ENCODE measurements around the gene ISM1.

The ISM1 gene

GRCh38 chr20:13205425-13205824, 15.6 kb upstream of the ISM1 start:
- H3K4me3 ChIP-seq (ENCODE audit: low read length) = no peak overlapping the region
- DNase-seq (ENCODE audit: low read depth, low spot score) = no peak
- no peaks in the 10 kb centered on the region for H3K36me3 ChIP-seq (ENCODE audit: control insufficient read depth, insufficient read depth, low read length)
- H3K27me3 ChIP-seq (ENCODE audit: control insufficient read depth, insufficient read depth, low read length) = no peaks in the 10 kb centered on the region
- H3K9me3 ChIP-seq (ENCODE audit: control insufficient read depth, insufficient read depth, low read length) = no peaks in the 10 kb centered on the region
- no peaks in the 10 kb centered on the region for H3K4me1 ChIP-seq (ENCODE audit: control insufficient read depth, insufficient read depth, low read length)
- WGBS (ENCODE audit: insufficient coverage, insufficient read length) = no CpG with 5 or more reads among the region's 4 CpGs
- no peak overlapping the region for H3K27ac ChIP-seq (ENCODE audit: low read length)

GRCh38 chr20:13205848-13206434, 15.1 kb upstream of the ISM1 start:
- Histone ChIP-seq H3K4me1 (ENCODE audit: control insufficient read depth, insufficient read depth, low read length) (no peaks in the 10 kb centered on the region), H3K27me3 (ENCODE audit: control insufficient read depth, insufficient read depth, low read length) (no peaks in the 10 kb centered on the region), H3K4me3 (ENCODE audit: low read length) (no peak overlapping the region), H3K9me3 (ENCODE audit: control insufficient read depth, insufficient read depth, low read length) (no peaks in the 10 kb centered on the region), H3K27ac (ENCODE audit: low read length) (no peak overlapping the region), H3K36me3 (ENCODE audit: control insufficient read depth, insufficient read depth, low read length) (no peaks in the 10 kb centered on the region)
- no CpG with 5 or more reads among the region's 5 CpGs for WGBS (ENCODE audit: insufficient coverage, insufficient read length)
- no peak for DNase-seq (ENCODE audit: low read depth, low spot score)

- Histone ChIP-seq H3K4me1 (ENCODE audit: control insufficient read depth, insufficient read depth, low read length) (no peaks in the 10 kb centered on the region), H3K27ac (ENCODE audit: low read length) (no peak overlapping the region), H3K27me3 (ENCODE audit: control insufficient read depth, insufficient read depth, low read length) (no peaks in the 10 kb centered on the region), H3K36me3 (ENCODE audit: control insufficient read depth, insufficient read depth, low read length) (no peaks in the 10 kb centered on the region), H3K9me3 (ENCODE audit: control insufficient read depth, insufficient read depth, low read length) (no peaks in the 10 kb centered on the region), H3K4me3 (ENCODE audit: low read length) (no peak overlapping the region)
- DNase-seq (ENCODE audit: low read depth, low spot score) = no peak
- WGBS (ENCODE audit: insufficient coverage, insufficient read length) = no CpG with 5 or more reads among the region's 2 CpGs
Measured at GRCh38 chr20:13207016-13207415, 14.1 kb upstream of the ISM1 start.

GRCh38 chr20:13211956-13212618, 9.0 kb upstream of the ISM1 start:
- no peak for DNase-seq (ENCODE audit: low read depth, low spot score)
- no peaks in the 10 kb centered on the region for H3K36me3 ChIP-seq (ENCODE audit: control insufficient read depth, insufficient read depth, low read length)
- no peak overlapping the region for H3K4me3 ChIP-seq (ENCODE audit: low read length)
- H3K27me3 ChIP-seq (ENCODE audit: control insufficient read depth, insufficient read depth, low read length) = peaks cover 2% of the 10 kb centered on the region; the same call in 1 of the 2 replicates
- H3K4me1 ChIP-seq (ENCODE audit: control insufficient read depth, insufficient read depth, low read length) = no peaks in the 10 kb centered on the region
- H3K27ac ChIP-seq (ENCODE audit: low read length) = no peak overlapping the region
- WGBS (ENCODE audit: insufficient coverage, insufficient read length) = 100% methylated on average over 1 of the region's 4 CpGs
- H3K9me3 ChIP-seq (ENCODE audit: control insufficient read depth, insufficient read depth, low read length) = no peaks in the 10 kb centered on the region

- 100% methylated on average over 2 of the region's 5 CpGs for WGBS (ENCODE audit: insufficient coverage, insufficient read length)
- peaks cover 2% of the 10 kb centered on the region; the same call in 1 of the 2 replicates for H3K27me3 ChIP-seq (ENCODE audit: control insufficient read depth, insufficient read depth, low read length)
Measured at GRCh38 chr20:13212750-13213149, 8.3 kb upstream of the ISM1 start.

GRCh38 chr20:13213335-13213734, 7.7 kb upstream of the ISM1 start:
- no peaks in the 10 kb centered on the region for H3K9me3 ChIP-seq (ENCODE audit: control insufficient read depth, insufficient read depth, low read length)
- no peaks in the 10 kb centered on the region for H3K36me3 ChIP-seq (ENCODE audit: control insufficient read depth, insufficient read depth, low read length)
- no peak overlapping the region for H3K4me3 ChIP-seq (ENCODE audit: low read length)
- no peak overlapping the region for H3K27ac ChIP-seq (ENCODE audit: low read length)
- no peaks in the 10 kb centered on the region for H3K4me1 ChIP-seq (ENCODE audit: control insufficient read depth, insufficient read depth, low read length)
- H3K27me3 ChIP-seq (ENCODE audit: control insufficient read depth, insufficient read depth, low read length) = peaks cover 5% of the 10 kb centered on the region; the same call in 1 of the 2 replicates
- WGBS (ENCODE audit: insufficient coverage, insufficient read length) = no CpG with 5 or more reads among the region's 1 CpG
- DNase-seq (ENCODE audit: low read depth, low spot score) = no peak

More at GRCh38 chr20:13212750-13213149, 8.3 kb upstream of the ISM1 start:
- H3K9me3 ChIP-seq (ENCODE audit: control insufficient read depth, insufficient read depth, low read length) = no peaks in the 10 kb centered on the region
- no peak overlapping the region for H3K4me3 ChIP-seq (ENCODE audit: low read length)
- no peaks in the 10 kb centered on the region for H3K36me3 ChIP-seq (ENCODE audit: control insufficient read depth, insufficient read depth, low read length)
- DNase-seq (ENCODE audit: low read depth, low spot score) = no peak
- no peak overlapping the region for H3K27ac ChIP-seq (ENCODE audit: low read length)
- no peaks in the 10 kb centered on the region for H3K4me1 ChIP-seq (ENCODE audit: control insufficient read depth, insufficient read depth, low read length)

- Histone ChIP-seq H3K9me3 (ENCODE audit: control insufficient read depth, insufficient read depth, low read length) (no peaks in the 10 kb centered on the region), H3K4me3 (ENCODE audit: low read length) (no peak overlapping the region), H3K36me3 (ENCODE audit: control insufficient read depth, insufficient read depth, low read length) (0 out of 2 replicates have a peak, but pooled peaks cover 3% of the 10 kb centered on the region), H3K27me3 (ENCODE audit: control insufficient read depth, insufficient read depth, low read length) (peaks cover 24% of the 10 kb centered on the region), H3K27ac (ENCODE audit: low read length) (no peak overlapping the region), H3K4me1 (ENCODE audit: control insufficient read depth, insufficient read depth, low read length) (no peaks in the 10 kb centered on the region)
- no peak for DNase-seq (ENCODE audit: low read depth, low spot score)
- WGBS (ENCODE audit: insufficient coverage, insufficient read length) = no CpG with 5 or more reads among the region's 1 CpG
Measured at GRCh38 chr20:13216533-13216932, 4.5 kb upstream of the ISM1 start.

- WGBS (ENCODE audit: insufficient coverage, insufficient read length) = no CpG with 5 or more reads among the region's 38 CpGs
- peak overlapping the region; percentile 71; the same call in 1 of the 2 replicates for H3K4me3 ChIP-seq (ENCODE audit: low read length)
Measured at GRCh38 chr20:13219327-13220193, 1.5 kb upstream of the ISM1 start.

GRCh38 chr20:13220194-13220903, 725 bp upstream of the ISM1 start:
- Histone ChIP-seq H3K4me1 (ENCODE audit: control insufficient read depth, insufficient read depth, low read length) (no peaks in the 10 kb centered on the region), H3K9me3 (ENCODE audit: control insufficient read depth, insufficient read depth, low read length) (no peaks in the 10 kb centered on the region), H3K36me3 (ENCODE audit: control insufficient read depth, insufficient read depth, low read length) (0 out of 2 replicates have a peak, but pooled peaks cover 3% of the 10 kb centered on the region), H3K27ac (ENCODE audit: low read length) (no peak overlapping the region), H3K27me3 (ENCODE audit: control insufficient read depth, insufficient read depth, low read length) (peaks cover 33% of the 10 kb centered on the region), H3K4me3 (ENCODE audit: low read length) (peak overlapping the region; percentile 71; the same call in 1 of the 2 replicates)
- no CpG with 5 or more reads among the region's 63 CpGs for WGBS (ENCODE audit: insufficient coverage, insufficient read length)
- no peak for DNase-seq (ENCODE audit: low read depth, low spot score)

More at GRCh38 chr20:13219327-13220193, 1.5 kb upstream of the ISM1 start:
- 0 out of 2 replicates have a peak, but pooled peaks cover 3% of the 10 kb centered on the region for H3K36me3 ChIP-seq (ENCODE audit: control insufficient read depth, insufficient read depth, low read length)
- no peaks in the 10 kb centered on the region for H3K9me3 ChIP-seq (ENCODE audit: control insufficient read depth, insufficient read depth, low read length)
- H3K4me1 ChIP-seq (ENCODE audit: control insufficient read depth, insufficient read depth, low read length) = no peaks in the 10 kb centered on the region
- no peak overlapping the region for H3K27ac ChIP-seq (ENCODE audit: low read length)
- DNase-seq (ENCODE audit: low read depth, low spot score) = no peak
- peaks cover 33% of the 10 kb centered on the region for H3K27me3 ChIP-seq (ENCODE audit: control insufficient read depth, insufficient read depth, low read length)

GRCh38 chr20:13221313-13221672, 219 bp downstream of the ISM1 start:
- Histone ChIP-seq H3K4me3 (ENCODE audit: low read length) (peak overlapping the region; percentile 71; the same call in 1 of the 2 replicates), H3K9me3 (ENCODE audit: control insufficient read depth, insufficient read depth, low read length) (no peaks in the 10 kb centered on the region), H3K36me3 (ENCODE audit: control insufficient read depth, insufficient read depth, low read length) (0 out of 2 replicates have a peak, but pooled peaks cover 3% of the 10 kb centered on the region), H3K4me1 (ENCODE audit: control insufficient read depth, insufficient read depth, low read length) (no peaks in the 10 kb centered on the region), H3K27ac (ENCODE audit: low read length) (no peak overlapping the region), H3K27me3 (ENCODE audit: control insufficient read depth, insufficient read depth, low read length) (peaks cover 31% of the 10 kb centered on the region)
- no peak for DNase-seq (ENCODE audit: low read depth, low spot score)
- no CpG with 5 or more reads among the region's 56 CpGs for WGBS (ENCODE audit: insufficient coverage, insufficient read length)

All from iPS DF 6.9 (cell line).